ENCODE results near the gene CDH12. TPM values are rescaled to one million over a fixed set of nuclear protein-coding genes. Genes with fewer than 3 reads are reported as not detected.

The CDH12 gene
- total RNA-seq, 4 donors from 2014 or later: 0.19 to 0.91 (median 0.47) TPM

GRCh38 chr5:22663134-22663533 lies 190.0 kb downstream of the CDH12 start:
- 43 to 51% methylated on average over 2 of the region's 2 CpGs for WGBS, 2 donors
- TF ChIP-seq CTCF (IDR thresholded peaks at IDR 0.05): no peak
- no peak for TF ChIP-seq POLR2A (IDR thresholded peaks at IDR 0.05)
- intact Hi-C loops (cut with DNase I; ENCODE audit: low total_unique reads): no loop called here
- DNase-seq (ENCODE audit: low spot score in 2 of 2): no peak
- H3K4me3 ChIP-seq (ENCODE audit: low read depth, poor library complexity, severe bottlenecking): no peak overlapping the region

DNA sequence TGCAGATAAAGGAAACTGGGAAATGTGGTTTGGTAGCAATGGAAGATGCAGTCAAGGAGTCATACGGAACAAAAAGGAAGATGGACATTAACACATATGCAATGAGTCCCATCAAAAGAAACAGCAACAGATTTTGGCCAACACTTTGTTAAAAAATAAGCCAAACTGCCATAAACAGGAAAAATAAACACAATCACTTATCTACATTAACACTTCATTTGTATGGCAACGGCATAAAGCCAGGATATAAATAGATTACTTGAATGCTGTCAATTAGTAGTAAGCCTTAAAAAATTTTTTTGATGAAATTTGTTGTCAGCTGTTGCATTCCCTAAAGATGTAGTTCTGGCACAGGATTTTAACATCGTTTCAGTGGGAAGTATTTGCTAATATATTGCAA lies 190.8 kb downstream of the CDH12 start:
- intact Hi-C loops (cut with DNase I; ENCODE audit: low total_unique reads): no loop called here
- TF ChIP-seq CTCF (IDR thresholded peaks at IDR 0.05) (no peak), POLR2A (IDR thresholded peaks at IDR 0.05) (no peak)
- 33 to 36% methylated on average over 3 of the region's 3 CpGs for WGBS, 2 donors
- no peak overlapping the region for H3K4me3 ChIP-seq (ENCODE audit: low read depth, poor library complexity, severe bottlenecking)
- no peak for DNase-seq (ENCODE audit: low spot score in 2 of 2)

GRCh38 chr5:22651355-22651754 lies 201.8 kb downstream of the CDH12 start:
- TF ChIP-seq POLR2A (IDR thresholded peaks at IDR 0.05) (no peak), CTCF (IDR thresholded peaks at IDR 0.05) (no peak)
- no peak overlapping the region for H3K4me3 ChIP-seq (ENCODE audit: low read depth, poor library complexity, severe bottlenecking)
- intact Hi-C loops (cut with DNase I; ENCODE audit: low total_unique reads): no loop called here
- no peak for DNase-seq (ENCODE audit: low spot score in 2 of 2)

GRCh38 chr5:22650511-22650910 lies 202.6 kb downstream of the CDH12 start:
- 58 to 60% methylated on average over 2 of the region's 2 CpGs for WGBS, 2 donors
- TF ChIP-seq CTCF (IDR thresholded peaks at IDR 0.05) (no peak), POLR2A (IDR thresholded peaks at IDR 0.05) (no peak)
- DNase-seq (ENCODE audit: low spot score in 2 of 2): no peak
- intact Hi-C loops (cut with DNase I; ENCODE audit: low total_unique reads): no loop called here
- no peak overlapping the region for H3K4me3 ChIP-seq (ENCODE audit: low read depth, poor library complexity, severe bottlenecking)

DNA sequence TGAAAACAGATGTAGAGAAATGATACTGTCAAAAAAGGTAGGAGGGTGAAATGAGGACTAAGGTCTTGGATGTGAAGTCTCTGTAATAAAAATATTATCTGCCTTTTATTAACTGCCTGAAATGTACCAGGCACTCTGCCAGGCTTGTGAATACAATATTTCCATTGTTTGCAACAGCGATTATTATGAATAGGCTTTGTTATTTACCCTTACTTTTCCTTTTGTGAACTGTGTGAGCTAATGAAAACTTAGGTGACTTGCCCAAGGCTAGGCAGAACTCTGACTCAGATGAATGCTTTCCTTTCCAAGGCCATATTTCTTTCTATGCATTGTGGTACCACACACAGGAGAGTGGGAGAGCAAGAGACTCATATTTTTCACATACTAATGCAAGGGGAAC lies 204.1 kb downstream of the CDH12 start:
- TF ChIP-seq POLR2A (IDR thresholded peaks at IDR 0.05): no peak
- TF ChIP-seq CTCF (IDR thresholded peaks at IDR 0.05): no peak
- intact Hi-C loops (cut with DNase I; ENCODE audit: low total_unique reads): no loop called here
- 19 to 22% methylated on average over 1 of the region's 1 CpG for WGBS, 2 donors
- DNase-seq (ENCODE audit: low spot score in 2 of 2): no peak
- H3K4me3 ChIP-seq (ENCODE audit: low read depth, poor library complexity, severe bottlenecking): no peak overlapping the region

- 32 to 48% methylated on average over 1 of the region's 1 CpG for WGBS, 2 donors
- TF ChIP-seq POLR2A (IDR thresholded peaks at IDR 0.05) (no peak), CTCF (IDR thresholded peaks at IDR 0.05) (no peak)
- H3K4me3 ChIP-seq (ENCODE audit: low read depth, poor library complexity, severe bottlenecking): no peak overlapping the region
- intact Hi-C loops (cut with DNase I; ENCODE audit: low total_unique reads): no loop called here
- no peak for DNase-seq (ENCODE audit: low spot score in 2 of 2)
Measured at GRCh38 chr5:22644859-22645258, 208.3 kb downstream of the CDH12 start.

Data from lower leg skin (tissue), 4 donors.